IMR-90 (cell line): ENCODE results near the gene PCNX4. TPM values are rescaled to one million over a fixed set of nuclear protein-coding genes. Genes with fewer than 3 reads are reported as not detected.

Experiments used
- ATAC-seq: fragments of 200-7000 bp; cut with Tn5 transposase; 2 replicates; pipeline ENCODE4 v1.9.1; 2020; ENCODE audit warnings: low read depth, mild to moderate bottlenecking, moderate library complexity
- BruUV-seq: library from RNA; stranded (reverse); fragments of 400-500 nt; replicated peaks from 2 replicates; lab custom pipeline; 2021; lab: Mats Ljungman, UMichigan
- CTCF ChIA-PET: fragments of 300-600 bp; formaldehyde crosslinking; extraction: SDS; loops from one replicate; lab custom pipeline; 2021; ENCODE audit warnings: antibody characterized with exemption; lab: Yijun Ruan, JAX
- POLR2A ChIA-PET: fragments of 300-600 bp; sonication (Branson Sonifier 250); formaldehyde crosslinking; loops from one replicate; lab custom pipeline; 2022; ENCODE audit warnings: antibody characterized with exemption; ENCODE audit not compliant: unreplicated experiment; lab: Charles Lee
- DNase-seq: peaks from one replicate; pipeline ENCODE4 v3.0.0; 2013
- H2AFZ ChIP-seq: replicated peaks from 2 replicates; pipeline ENCODE3; 2013; ENCODE audit warnings: low read length, mild to moderate bottlenecking; ENCODE audit not compliant: poor library complexity
- H2AK5ac ChIP-seq: 2 replicates; pipeline ENCODE4 v1.6.1; 2013; ENCODE audit warnings: low read depth, low read length, inconsistent platforms
- H2AK9ac ChIP-seq: replicated peaks from 2 replicates; pipeline ENCODE3; 2013; ENCODE audit warnings: mild to moderate bottlenecking, low read depth, low read length, moderate library complexity; ENCODE audit not compliant: poor library complexity
- H2BK120ac ChIP-seq: 2 replicates; pipeline ENCODE4 v1.6.1; 2013; ENCODE audit warnings: low read depth, low read length, inconsistent platforms
- H2BK15ac ChIP-seq: 3 replicates; pipeline ENCODE4 v1.6.1; 2013; ENCODE audit warnings: low read depth, low read length, inconsistent platforms
- H2BK20ac ChIP-seq: 2 replicates; pipeline ENCODE4 v1.6.1; 2013; ENCODE audit warnings: low read depth, mild to moderate bottlenecking, inconsistent platforms, low read length, moderate library complexity
- H2BK5ac ChIP-seq: 2 replicates; pipeline ENCODE4 v1.6.1; 2013; ENCODE audit warnings: mild to moderate bottlenecking, low read depth, low read length, inconsistent platforms; ENCODE audit not compliant: poor library complexity, severe bottlenecking
- H3K14ac ChIP-seq: replicated peaks from 2 replicates; pipeline ENCODE4 v1.6.1; 2013; ENCODE audit warnings: low read depth, low read length, inconsistent platforms
- H3K18ac ChIP-seq: 2 replicates; pipeline ENCODE4 v1.6.1; 2013; ENCODE audit warnings: low read depth, low read length, control low read depth
- H3K23ac ChIP-seq: 2 replicates; pipeline ENCODE4 v1.6.1; 2013; ENCODE audit warnings: low read depth, low read length, inconsistent platforms
- H3K27ac ChIP-seq: 2 replicates; pipeline ENCODE4 v1.5.1; 2013; ENCODE audit warnings: mild to moderate bottlenecking, control low read depth, low read length; ENCODE audit not compliant: insufficient read depth
- H3K27me3 ChIP-seq: 2 replicates; pipeline ENCODE4 v1.6.1; 2013; ENCODE audit warnings: low read length; ENCODE audit not compliant: control insufficient read depth, insufficient read depth
- H3K36me3 ChIP-seq: 2 replicates; pipeline ENCODE4 v1.6.1; 2013; ENCODE audit warnings: low read length, mixed read lengths; ENCODE audit not compliant: control insufficient read depth, insufficient read depth
- H3K4ac ChIP-seq: 2 replicates; pipeline ENCODE4 v1.6.1; 2013; ENCODE audit warnings: low read depth, low read length, inconsistent platforms
- H3K4me1 ChIP-seq: 2 replicates; pipeline ENCODE4 v1.6.1; 2013; ENCODE audit warnings: low read length, mixed read lengths; ENCODE audit not compliant: control insufficient read depth, insufficient read depth
- H3K4me2 ChIP-seq: 2 replicates; pipeline ENCODE4 v1.6.1; 2013; ENCODE audit warnings: low read depth, mild to moderate bottlenecking, control low read depth, low read length, moderate library complexity
- H3K4me3 ChIP-seq: 2 replicates; pipeline ENCODE4 v1.5.1; 2013; ENCODE audit warnings: low read depth, mild to moderate bottlenecking, control low read depth, low read length, moderate library complexity; ENCODE audit not compliant: insufficient read depth
- H3K56ac ChIP-seq: 2 replicates; pipeline ENCODE4 v1.6.1; 2013; ENCODE audit warnings: low read length, inconsistent platforms; ENCODE audit not compliant: insufficient read depth; ENCODE audit errors: extremely low read depth
- H3K79me1 ChIP-seq, 2 experiments: 2 replicates each; pipeline ENCODE4 v1.6.1; 2013; ENCODE audit warnings: low read length in 2 of 2, inconsistent platforms in 1 of 2, low read depth in 1 of 2
- H3K9ac ChIP-seq: 2 replicates; pipeline ENCODE4 v1.6.1; 2013; ENCODE audit warnings: low read depth, low read length, control low read depth
- H3K9me1 ChIP-seq: 2 replicates; pipeline ENCODE4 v1.6.1; 2013; ENCODE audit warnings: low read length, inconsistent platforms; ENCODE audit not compliant: insufficient read depth
- H3K9me3 ChIP-seq: 2 replicates; pipeline ENCODE4 v1.6.1; 2013; ENCODE audit warnings: low read length; ENCODE audit not compliant: control insufficient read depth, insufficient read depth
- H4K20me1 ChIP-seq: 2 replicates; pipeline ENCODE4 v1.6.1; 2013; ENCODE audit warnings: low read length, inconsistent platforms; ENCODE audit not compliant: insufficient read depth
- H4K5ac ChIP-seq: 2 replicates; pipeline ENCODE4 v1.6.1; 2013; ENCODE audit warnings: mild to moderate bottlenecking, low read depth, low read length, control low read depth
- H4K8ac ChIP-seq, 2 experiments: 2 replicates each; pipeline ENCODE4 v1.6.1; 2013; ENCODE audit warnings: low read depth in 2 of 2, low read length in 2 of 2, control low read depth in 1 of 2, inconsistent platforms in 1 of 2
- H4K91ac ChIP-seq: 2 replicates; pipeline ENCODE4 v1.6.1; 2013; ENCODE audit warnings: low read depth, low read length, inconsistent platforms; ENCODE audit not compliant: insufficient read depth
- MAFK ChIP-seq: IDR thresholded peaks from 2 replicates; pipeline ENCODE4 v1.6.1; 2012; ENCODE audit warnings: low read depth, low read length, improper control_type of control experiment
- MAZ ChIP-seq: IDR thresholded peaks from 2 replicates; pipeline ENCODE4 v1.6.1; 2012; ENCODE audit warnings: low read depth, mild to moderate bottlenecking, low read length, improper control_type of control experiment, moderate library complexity, borderline replicate concordance
- WGBS, 2 experiments: methylation state at CpG; one replicate each; pipeline versions ENCODE4 v1.1.5 to v1.1.7; 2013; ENCODE audit warnings: missing lambda C conversion rate in 2 of 2; ENCODE audit not compliant: insufficient read length in 1 of 2; ENCODE audit errors: extremely low coverage in 2 of 2; 5-methylcytosine and 5-hydroxymethylcytosine counted together
- dilution Hi-C: fragments of 300-500 bp; cut with HindIII; formaldehyde crosslinking; loops from one replicate; pipeline ENCODE4 v1.14.3; 2018; ENCODE audit warnings: low sequenced_read_pairs; ENCODE audit not compliant: unreplicated experiment
- in situ Hi-C: fragments of 300-500 bp; cut with MboI; formaldehyde crosslinking; loops from 3 replicates; pipeline ENCODE4 v1.14.3; 2019; ENCODE audit warnings: low sequenced_read_pairs, inconsistent platforms, mixed read lengths
- intact Hi-C: fragments of 100-400 bp; cut with micrococcal nuclease; formaldehyde crosslinking; loops from 2 replicates; pipeline ENCODE4 v1.10.0; 2022
- polyA plus RNA-seq, 3 experiments: library from polyadenylated mRNA; depleted of rRNA; stranded (reverse); fragments of >200 nt; gene quantifications; 2 replicates each; pipeline ENCODE4 v1.2.3, GENCODE V29; 2012; ENCODE audit warnings: low replicate concordance in 1 of 3
- total RNA-seq: library from RNA; depleted of rRNA; stranded (reverse); fragments of >200 nt; gene quantifications from 2 replicates; pipeline ENCODE4 v1.2.3, GENCODE V29; 2012

PCNX4 gene
- total and polyA plus RNA-seq, 2 of the 4 experiments (the other 2 are of a cell fraction), result 55.4 to 128 TPM

DNA sequence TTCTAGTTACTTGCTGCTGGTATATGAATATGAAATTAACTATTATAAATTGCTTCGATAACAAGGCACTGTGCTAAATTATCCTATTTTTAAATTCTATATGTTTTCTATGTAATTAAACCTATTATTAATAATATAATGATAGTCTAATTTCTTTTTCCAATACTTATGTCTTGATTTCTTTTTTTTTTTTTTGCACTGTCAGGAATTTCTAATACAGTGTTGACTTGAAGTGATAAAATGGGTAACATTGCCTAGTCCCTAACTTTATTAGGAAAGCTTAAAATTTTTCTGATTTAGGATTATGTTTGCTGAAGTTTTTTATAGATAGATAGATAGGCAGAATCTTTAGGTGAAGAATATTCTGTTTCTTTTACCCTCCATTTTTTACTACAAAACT lies 87.1 kb downstream of the PCNX4 start:
- no peak overlapping the region for H3K4me2 ChIP-seq
- H2BK20ac ChIP-seq, result no peak overlapping the region
- no peak overlapping the region for H3K23ac ChIP-seq
- H4K91ac ChIP-seq, result no peak overlapping the region
- H3K36me3 ChIP-seq, result no peaks in the 10 kb centered on the region
- H3K4me1 ChIP-seq, result no peaks in the 10 kb centered on the region
- no peak for DNase-seq
- H3K27me3 ChIP-seq, result no peaks in the 10 kb centered on the region
- ChIA-PET CTCF (no interaction called here), POLR2A (no interaction called here)
- ATAC-seq, result no peak
- H3K79me1 ChIP-seq, result no peaks in the 10 kb centered on the region
- H3K9ac ChIP-seq, result no peak overlapping the region
- TF ChIP-seq MAZ, result no peak
- TF ChIP-seq MAFK, result peak; percentile 50; the same call in 1 of the 2 replicates
- H2BK120ac ChIP-seq, result no peak overlapping the region
- H3K9me3 ChIP-seq, result no peaks in the 10 kb centered on the region
- H3K27ac ChIP-seq, result no peak overlapping the region
- no peak overlapping the region for H3K4ac ChIP-seq
- no peak overlapping the region for H2BK15ac ChIP-seq
- H3K56ac ChIP-seq, result no peak overlapping the region
- no peak overlapping the region for H2AFZ ChIP-seq
- no peak overlapping the region for H4K5ac ChIP-seq
- H4K8ac ChIP-seq, result no peak overlapping the region
- no peak overlapping the region for H3K14ac ChIP-seq
- BruUV-seq, result no TSS peak
- in situ Hi-C loops (no loop called here), intact Hi-C loops (no loop called here), dilution Hi-C loops (no loop called here)
- H4K20me1 ChIP-seq, result no peaks in the 10 kb centered on the region
- no peaks in the 10 kb centered on the region for H3K9me1 ChIP-seq
- no CpG with 5 or more reads among the region's 1 CpG for WGBS, 2 experiments
- no peak overlapping the region for H2AK9ac ChIP-seq
- no peak overlapping the region for H2AK5ac ChIP-seq
- no peak overlapping the region for H2BK5ac ChIP-seq
- H3K4me3 ChIP-seq, result no peak overlapping the region
- H3K18ac ChIP-seq, result no peak overlapping the region
